B cell (primary cell): Measurements from ENCODE around the gene CORO2A. TPM values are rescaled to one million over a fixed set of nuclear protein-coding genes. Genes with fewer than 3 reads are reported as not detected.

Experiments used
- ATAC-seq: fragments of 200-7000 bp; cut with Tn5 transposase; one replicate; pipeline ENCODE4 v1.10.0; 2021; ENCODE audit warnings: low read depth, mild to moderate bottlenecking, moderate number of reproducible peaks, moderate library complexity
- CTCF ChIA-PET: fragments of 350-600 bp; sonication (Branson Sonifier 250); formaldehyde crosslinking; loops from one replicate; lab custom pipeline; 2021; ENCODE audit warnings: antibody characterized with exemption, inconsistent platforms; lab: Charles Lee
- POLR2A ChIA-PET: fragments of 350-600 bp; sonication (Branson Sonifier 250); formaldehyde crosslinking; loops from one replicate; lab custom pipeline; 2021; ENCODE audit warnings: antibody characterized with exemption; lab: Charles Lee
- DNase-seq: peaks from one replicate; pipeline ENCODE4 v3.0.0; 2013
- H2AFZ ChIP-seq: 2 replicates; pipeline ENCODE4 v1.6.1; 2012; ENCODE audit warnings: mild to moderate bottlenecking, low read depth, low read length; ENCODE audit not compliant: insufficient read depth, poor library complexity, severe bottlenecking
- H3K27ac ChIP-seq, 2 donors: 1 replicate in 1 of 2; 2 replicates in 1 of 2; pipeline ENCODE4 v1.5.1; 2012 to 2013; ENCODE audit warnings: low read length in 2 of 2, mild to moderate bottlenecking in 2 of 2, moderate library complexity in 1 of 2
- H3K27me3 ChIP-seq, 4 experiments: fragments of 200-600 bp in 1 of 4; sonication (generic) in 1 of 4; replicated peaks in 1 of 4; 1 replicate in 2 of 4; 2 replicates in 2 of 4; pipeline versions ENCODE4 v1.6.1 to v1.7.0; 2013 to 2016; ENCODE audit warnings: low read length in 3 of 4, mild to moderate bottlenecking in 2 of 4, mixed read lengths in 1 of 4, moderate library complexity in 1 of 4; ENCODE audit not compliant: insufficient read depth in 4 of 4, control insufficient read depth in 3 of 4; ENCODE audit errors: control extremely low read depth in 1 of 4
- H3K36me3 ChIP-seq, 2 experiments: replicated peaks in 1 of 2; 1 replicate in 1 of 2; 2 replicates in 1 of 2; pipeline versions ENCODE4 v1.6.1 to v1.7.1; 2013; ENCODE audit warnings: low read length in 1 of 2; ENCODE audit not compliant: insufficient read depth in 2 of 2, control insufficient read depth in 1 of 2; ENCODE audit errors: control extremely low read depth in 1 of 2, extremely low read depth in 1 of 2
- H3K4me1 ChIP-seq, 2 donors: fragments of 200-600 bp in 1 of 2; sonication (generic) in 1 of 2; 1 replicate in 1 of 2; 2 replicates in 1 of 2; pipeline versions ENCODE4 v1.5.1 to v1.6.1; 2013 to 2017; ENCODE audit warnings: low read length in 2 of 2; ENCODE audit not compliant: control insufficient read depth in 2 of 2, insufficient read depth in 2 of 2
- H3K4me2 ChIP-seq: replicated peaks from 2 replicates; pipeline ENCODE3; 2012; ENCODE audit warnings: mild to moderate bottlenecking, low read depth, low read length; ENCODE audit not compliant: poor library complexity, severe bottlenecking
- H3K4me3 ChIP-seq, 5 experiments: fragments of 200-600 bp in 1 of 5; sonication (generic) in 1 of 5; 1 replicate in 3 of 5; 2 replicates in 2 of 5; pipeline versions ENCODE4 v1.5.1 to v1.7.0; 2011 to 2016; ENCODE audit warnings: low read length in 4 of 5, mild to moderate bottlenecking in 4 of 5, low read depth in 2 of 5, control low read depth in 1 of 5, moderate library complexity in 1 of 5; ENCODE audit not compliant: insufficient read depth in 1 of 5; ENCODE audit errors: control extremely low read depth in 1 of 5, extremely low read depth in 1 of 5
- H3K79me2 ChIP-seq: fragments of 200-600 bp; sonication (generic); one replicate; pipeline ENCODE4 v1.6.0; 2016; ENCODE audit warnings: low read length; ENCODE audit not compliant: control insufficient read depth, insufficient read depth
- H3K9ac ChIP-seq: fragments of 200-600 bp; sonication (generic); 2 replicates; pipeline ENCODE4 v1.6.1; 2017; ENCODE audit warnings: mild to moderate bottlenecking, low read length, moderate library complexity
- H3K9me3 ChIP-seq, 3 donors: one replicate each; pipeline versions ENCODE4 v1.6.1 to v1.7.1; 2013; ENCODE audit warnings: low read length in 2 of 3; ENCODE audit not compliant: control insufficient read depth in 2 of 3, insufficient read depth in 1 of 3; ENCODE audit errors: control extremely low read depth in 1 of 3
- H4K20me1 ChIP-seq: 2 replicates; pipeline ENCODE4 v1.6.0; 2012; ENCODE audit warnings: mild to moderate bottlenecking, low read length; ENCODE audit not compliant: insufficient read depth, control insufficient read depth, poor library complexity, severe bottlenecking
- H3K27ac Mint-ChIP-seq: one replicate; pipeline ENCODE4 v1.8.0; 2021; ENCODE audit warnings: mixed read lengths
- H3K27me3 Mint-ChIP-seq: one replicate; pipeline ENCODE4 v1.8.0; 2021; ENCODE audit warnings: mixed read lengths
- H3K4me1 Mint-ChIP-seq: one replicate; pipeline ENCODE4 v1.8.0; 2021; ENCODE audit warnings: mixed read lengths
- H3K4me3 Mint-ChIP-seq: one replicate; pipeline ENCODE4 v1.8.0; 2021; ENCODE audit warnings: mixed read lengths
- H3K9me3 Mint-ChIP-seq: one replicate; pipeline ENCODE4 v1.8.0; 2022; ENCODE audit warnings: mixed read lengths; ENCODE audit not compliant: insufficient read depth
- EZH2 ChIP-seq: IDR thresholded peaks from 2 replicates; pipeline ENCODE4 v1.6.1; 2012; ENCODE audit warnings: borderline replicate concordance, low read depth, mild to moderate bottlenecking, moderate library complexity, low read length; ENCODE audit not compliant: insufficient read depth, poor library complexity, severe bottlenecking
- WGBS: methylation state at CpG from one replicate; pipeline ENCODE4 v1.1.5; 2013; ENCODE audit warnings: missing lambda C conversion rate; ENCODE audit not compliant: insufficient coverage; 5-methylcytosine and 5-hydroxymethylcytosine counted together
- intact Hi-C: fragments of 100-400 bp; cut with micrococcal nuclease; formaldehyde crosslinking; loops from one replicate; pipeline ENCODE4 v1.10.0; 2022
- polyA plus RNA-seq: library from polyadenylated mRNA; depleted of rRNA; stranded (reverse); fragments of >200 nt; gene quantifications from 2 replicates; pipeline ENCODE4 v1.2.3, GENCODE V29; 2012
- total RNA-seq, 2 donors: library from RNA; stranded (reverse); fragments of 120-200 nt in 1 of 2; gene quantifications; 1 replicate in 1 of 2; 2 replicates in 1 of 2; pipeline versions ENCODE4 v1.2.3 to v1.2.4, GENCODE V29; 2013 to 2022
- TF ChIP-seq, protein P1 (sequence below): fragments of 200-600 bp; IDR thresholded peaks from one replicate; pipeline ENCODE4 v1.8.0; 2022; ENCODE audit warnings: antibody characterized with exemption, mild to moderate bottlenecking

The CORO2A gene
- total and polyA plus RNA-seq, 2 donors (not counting 1 experiment from before 2014, with no cell fraction given) = 1.1 to 2.0 TPM

- Histone ChIP-seq H3K4me1 (no peaks in the 10 kb centered on the region), H3K27me3 (no peaks in the 10 kb centered on the region), H4K20me1 (no peaks in the 10 kb centered on the region), H3K9me3 (peaks cover 0 to 4% (median 0%) of the 10 kb centered on the region in 3 donors), H2AFZ (no peak overlapping the region), H3K27ac (no peak overlapping the region), H3K79me2 (no peaks in the 10 kb centered on the region), H3K9ac (no peak overlapping the region), H3K36me3 (no peaks in the 10 kb centered on the region), H3K4me3 (no peak overlapping the region), H3K4me2 (no peak overlapping the region)
- no peak for DNase-seq
- TF ChIP-seq, protein P1, sequence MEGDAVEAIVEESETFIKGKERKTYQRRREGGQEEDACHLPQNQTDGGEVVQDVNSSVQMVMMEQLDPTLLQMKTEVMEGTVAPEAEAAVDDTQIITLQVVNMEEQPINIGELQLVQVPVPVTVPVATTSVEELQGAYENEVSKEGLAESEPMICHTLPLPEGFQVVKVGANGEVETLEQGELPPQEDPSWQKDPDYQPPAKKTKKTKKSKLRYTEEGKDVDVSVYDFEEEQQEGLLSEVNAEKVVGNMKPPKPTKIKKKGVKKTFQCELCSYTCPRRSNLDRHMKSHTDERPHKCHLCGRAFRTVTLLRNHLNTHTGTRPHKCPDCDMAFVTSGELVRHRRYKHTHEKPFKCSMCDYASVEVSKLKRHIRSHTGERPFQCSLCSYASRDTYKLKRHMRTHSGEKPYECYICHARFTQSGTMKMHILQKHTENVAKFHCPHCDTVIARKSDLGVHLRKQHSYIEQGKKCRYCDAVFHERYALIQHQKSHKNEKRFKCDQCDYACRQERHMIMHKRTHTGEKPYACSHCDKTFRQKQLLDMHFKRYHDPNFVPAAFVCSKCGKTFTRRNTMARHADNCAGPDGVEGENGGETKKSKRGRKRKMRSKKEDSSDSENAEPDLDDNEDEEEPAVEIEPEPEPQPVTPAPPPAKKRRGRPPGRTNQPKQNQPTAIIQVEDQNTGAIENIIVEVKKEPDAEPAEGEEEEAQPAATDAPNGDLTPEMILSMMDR = no peak
- TF ChIP-seq EZH2 = no peak
- 96% methylated on average over 4 of the region's 9 CpGs for WGBS
- no peak for ATAC-seq
- intact Hi-C loops = no loop called here
- no peak overlapping the region for H3K4me3 Mint-ChIP-seq
- no peaks in the 10 kb centered on the region for H3K4me1 Mint-ChIP-seq
- H3K27ac Mint-ChIP-seq = no peak overlapping the region
- CTCF ChIA-PET = no interaction called here
- H3K27me3 Mint-ChIP-seq = no peaks in the 10 kb centered on the region
- POLR2A ChIA-PET = no interaction called here
- no peaks in the 10 kb centered on the region for H3K9me3 Mint-ChIP-seq
Measured at GRCh38 chr9:98182069-98182820, 10.2 kb downstream of the CORO2A start.

DNA sequence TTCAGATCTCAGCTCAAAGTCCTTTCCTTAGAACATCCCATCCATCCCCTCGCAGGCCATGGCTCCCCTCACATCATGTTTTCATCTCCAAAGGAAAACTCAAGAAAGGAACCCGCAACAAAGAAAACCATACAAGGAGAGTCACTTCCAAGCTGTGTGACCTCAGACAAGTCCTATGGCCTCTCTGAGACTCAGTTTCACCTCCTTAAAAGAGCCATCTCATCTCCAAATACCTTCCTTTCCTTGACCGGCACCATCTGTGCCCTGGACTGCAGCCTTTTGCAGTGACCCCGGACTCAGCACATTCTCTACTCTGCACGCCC, 10.7 kb downstream of the CORO2A start:
- no peaks in the 10 kb centered on the region for H3K27me3 ChIP-seq
- CTCF ChIA-PET = interaction anchor here (0.6 kb wide), 1 partner anchor 117 kb away, joined by 3 read pairs; no protein-coding TSS in a partner anchor
- H3K27ac ChIP-seq = no peak overlapping the region
- Mint-ChIP-seq H3K27me3 (no peaks in the 10 kb centered on the region), H3K4me1 (no peaks in the 10 kb centered on the region), H3K27ac (no peak overlapping the region), H3K4me3 (no peak overlapping the region), H3K9me3 (no peaks in the 10 kb centered on the region)
- no peaks in the 10 kb centered on the region for H4K20me1 ChIP-seq
- H3K4me1 ChIP-seq = no peaks in the 10 kb centered on the region
- H3K9me3 ChIP-seq = peaks cover 0 to 4% (median 0%) of the 10 kb centered on the region in 3 donors
- H3K9ac ChIP-seq = no peak overlapping the region
- DNase-seq = no peak
- H3K4me3 ChIP-seq = no peak overlapping the region
- POLR2A ChIA-PET = no interaction called here
- H3K79me2 ChIP-seq = no peaks in the 10 kb centered on the region
- intact Hi-C loops = no loop called here
- no peak for ATAC-seq
- 97% methylated on average over 5 of the region's 5 CpGs for WGBS
- H2AFZ ChIP-seq = no peak overlapping the region
- H3K4me2 ChIP-seq = no peak overlapping the region
- TF ChIP-seq, protein P1 = no peak
- TF ChIP-seq EZH2 = no peak
- no peaks in the 10 kb centered on the region for H3K36me3 ChIP-seq
